NB4 (cell line): ENCODE data around the gene CAMK2A.
"Not testable (repeated sequence)": the region's sequence is repeated elsewhere in the genome, so short reads cannot be mapped to it uniquely, and the experiment has no call there.

Source experiments
- DNase-seq: peaks from one replicate; pipeline ENCODE4 v3.0.0; 2010; ENCODE audit warnings: low read depth
- H3K4me3 ChIP-seq: one replicate; pipeline ENCODE4 v1.5.1; 2011; ENCODE audit warnings: mild to moderate bottlenecking, low read depth, low read length, moderate library complexity
- CTCF ChIP-seq: IDR thresholded peaks from one replicate; pipeline ENCODE4 v1.5.1; 2012; ENCODE audit warnings: low read depth, low read length
- MAX ChIP-seq: IDR thresholded peaks from 2 replicates; pipeline ENCODE4 v1.6.1; 2011; ENCODE audit warnings: low read depth, low read length
- MYC ChIP-seq: IDR thresholded peaks from 2 replicates; pipeline ENCODE4 v1.6.1; 2011; ENCODE audit warnings: low read depth, low read length
- POLR2A ChIP-seq: IDR thresholded peaks from 2 replicates; pipeline ENCODE4 v1.6.1; 2011; ENCODE audit warnings: mild to moderate bottlenecking; ENCODE audit not compliant: insufficient read length; ENCODE audit errors: extremely low read depth

Gene CAMK2A

GRCh38 chr5:150253416-150254208 lies 36.0 kb downstream of the CAMK2A start:
- TF ChIP-seq POLR2A (no peak), MAX (no peak), CTCF (no peak), MYC (no peak)

GRCh38 chr5:150252489-150252888 lies 37.1 kb downstream of the CAMK2A start:
- no peak for DNase-seq
- no peak for TF ChIP-seq MYC
- TF ChIP-seq CTCF, result no peak
- TF ChIP-seq MAX, result no peak
- TF ChIP-seq POLR2A, result no peak
- no peak overlapping the region for H3K4me3 ChIP-seq

More at GRCh38 chr5:150253416-150254208, 36.0 kb downstream of the CAMK2A start:
- no peak overlapping the region for H3K4me3 ChIP-seq
- no peak for DNase-seq

- no peak overlapping the region for H3K4me3 ChIP-seq
- no peak for TF ChIP-seq MAX
- TF ChIP-seq MYC, result no peak
- no peak for TF ChIP-seq CTCF
- TF ChIP-seq POLR2A, result no peak
- no peak for DNase-seq
Measured at GRCh38 chr5:150251504-150251903, 38.1 kb downstream of the CAMK2A start.

- peak; percentile 26 for DNase-seq
- TF ChIP-seq MAX (no peak), MYC (no peak), POLR2A (no peak)
- no peak overlapping the region for H3K4me3 ChIP-seq
Measured at GRCh38 chr5:150249744-150250143, 39.8 kb downstream of the CAMK2A start.

- DNase-seq, result no peak
- TF ChIP-seq CTCF, result no peak
- TF ChIP-seq POLR2A, result no peak
- no peak for TF ChIP-seq MYC
- TF ChIP-seq MAX, result no peak
- no peak overlapping the region for H3K4me3 ChIP-seq
Measured at GRCh38 chr5:150248946-150249345, 40.6 kb downstream of the CAMK2A start.

GRCh38 chr5:150248493-150248892 lies 41.1 kb downstream of the CAMK2A start:
- DNase-seq, H3K4me3 ChIP-seq: not testable (repeated sequence)
